Stimulated activated CD4-positive, alpha-beta T cell treated with anti-CD3 and anti-CD28 coated beads, Interleukin-1b, Interleukin-23, amount 100 ng/mL, for 48 hours (primary cell): ENCODE measurements around the gene PRKN.
"Not testable (repeated sequence)": the region's sequence is repeated elsewhere in the genome, so short reads cannot be mapped to it uniquely, and the experiment has no call there.

ENCODE experiments used
- DNase-seq: peaks from one replicate; pipeline ENCODE4 v3.0.0-alpha.2; 2020

PRKN gene

DNA sequence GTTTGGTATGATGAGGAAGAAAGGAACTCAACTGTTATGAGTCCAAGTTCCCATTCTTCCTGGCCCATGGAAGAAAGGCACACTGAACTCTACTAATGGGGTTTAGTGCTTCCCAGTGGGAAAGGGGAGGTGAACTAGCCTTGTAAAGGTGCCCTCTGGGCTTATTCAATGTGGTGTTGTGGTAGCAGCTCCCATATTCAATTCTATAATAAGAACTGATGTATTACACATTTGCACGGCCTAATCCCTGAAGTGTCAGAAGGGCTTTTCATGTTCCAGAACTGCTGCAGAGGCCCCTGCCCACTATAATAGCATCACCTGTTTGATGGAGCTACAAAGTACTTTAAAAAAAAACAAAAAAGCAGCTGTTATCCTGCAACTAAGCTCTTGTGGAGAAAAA lies 17.1 kb downstream of the PRKN start:
- no peak for DNase-seq

DNA sequence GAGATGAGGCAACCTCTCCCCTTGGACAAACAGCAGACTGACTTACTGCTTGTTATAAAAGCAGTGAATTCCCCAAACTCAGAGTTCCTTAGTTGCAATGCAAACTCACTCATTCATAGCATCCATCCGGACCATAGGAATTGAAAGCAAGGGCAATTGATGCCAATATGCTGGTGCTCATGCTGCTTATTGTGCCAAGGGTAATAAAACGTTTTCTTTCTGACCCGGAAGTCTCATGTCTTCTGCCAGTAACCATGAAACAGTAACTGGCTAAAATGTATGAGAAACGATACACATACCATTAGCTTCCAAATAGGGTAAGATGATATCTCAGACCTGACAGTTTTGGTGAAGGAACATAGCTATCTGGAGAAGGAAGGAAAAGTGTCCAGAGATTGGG lies 18.1 kb downstream of the PRKN start:
- no peak for DNase-seq

DNA sequence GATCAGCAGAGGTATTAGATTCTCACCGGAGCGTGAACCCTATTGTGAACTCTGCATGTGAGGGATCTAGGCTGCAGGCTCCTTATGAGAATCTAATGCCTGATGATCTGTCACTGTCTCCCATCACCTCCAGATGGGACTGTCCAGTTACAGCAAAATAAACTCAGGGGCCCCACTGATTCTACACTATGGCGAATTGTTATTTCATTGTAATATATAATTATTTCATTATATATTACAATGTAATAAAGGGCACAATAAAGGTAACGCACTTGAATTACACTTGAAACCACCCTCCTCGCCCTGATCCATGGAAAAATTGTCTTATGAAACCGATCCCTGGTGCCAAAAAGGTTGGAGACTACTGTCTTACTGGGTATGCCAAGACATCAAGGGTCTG lies 18.6 kb downstream of the PRKN start:
- DNase-seq = no peak

DNA sequence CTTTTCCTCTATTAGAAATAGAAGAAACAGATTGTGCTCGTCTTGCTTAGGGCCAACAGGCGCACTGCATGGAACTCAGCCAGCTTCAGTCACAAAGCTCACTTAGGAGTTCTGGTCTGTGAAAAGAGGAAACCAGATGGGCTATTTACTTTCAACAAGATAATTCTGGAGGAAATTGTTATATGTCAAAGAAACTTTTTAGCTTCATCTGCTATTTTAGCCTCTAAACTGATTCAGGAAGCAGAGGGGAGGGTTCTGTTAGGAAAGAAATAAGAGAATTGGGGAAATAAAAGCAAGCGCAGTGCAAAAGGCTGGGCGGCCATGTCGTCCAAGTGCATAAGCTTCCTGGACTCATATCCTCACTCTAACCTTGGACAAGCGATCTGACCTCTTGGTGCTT lies 21.3 kb downstream of the PRKN start:
- DNase-seq = no peak

DNA sequence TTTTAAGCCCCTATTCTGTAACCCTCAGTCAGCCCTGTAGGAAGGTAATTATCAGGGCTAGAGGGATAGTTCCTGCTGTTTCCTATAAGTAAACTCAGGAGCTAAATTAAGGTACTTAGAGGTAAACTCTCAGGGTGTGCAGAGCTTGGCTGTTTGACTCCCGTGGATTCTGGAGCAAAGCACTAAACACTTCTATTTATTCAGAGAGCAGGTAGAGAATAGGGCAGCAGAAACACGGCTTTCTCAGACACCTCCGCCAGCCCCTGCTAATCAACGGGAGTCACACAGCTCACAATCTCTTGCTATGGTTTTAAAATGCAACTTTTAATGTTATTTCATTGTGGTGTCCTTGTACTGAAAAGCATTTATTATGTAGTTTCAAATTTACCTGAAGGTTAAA lies 21.8 kb downstream of the PRKN start:
- no peak for DNase-seq

DNA sequence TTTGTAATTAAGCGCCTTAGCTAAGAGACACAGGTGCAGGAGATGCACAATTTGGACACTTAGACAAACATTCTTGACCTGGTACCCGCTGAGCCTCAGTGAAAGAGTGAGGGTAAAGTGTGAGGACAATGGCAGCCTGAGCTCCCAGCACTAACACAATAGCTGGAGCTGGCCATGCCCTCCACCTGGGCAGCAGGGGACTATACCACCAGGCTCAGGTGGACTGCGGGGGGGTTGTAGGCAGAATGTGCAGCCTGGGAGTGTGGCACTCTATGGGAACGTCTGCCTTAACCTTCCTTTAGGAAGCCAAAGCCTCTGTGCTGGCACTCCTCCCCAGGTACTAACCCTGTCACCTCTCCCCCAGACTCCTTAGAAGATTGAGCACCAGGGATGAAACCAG lies 23.6 kb downstream of the PRKN start:
- no peak for DNase-seq

DNA sequence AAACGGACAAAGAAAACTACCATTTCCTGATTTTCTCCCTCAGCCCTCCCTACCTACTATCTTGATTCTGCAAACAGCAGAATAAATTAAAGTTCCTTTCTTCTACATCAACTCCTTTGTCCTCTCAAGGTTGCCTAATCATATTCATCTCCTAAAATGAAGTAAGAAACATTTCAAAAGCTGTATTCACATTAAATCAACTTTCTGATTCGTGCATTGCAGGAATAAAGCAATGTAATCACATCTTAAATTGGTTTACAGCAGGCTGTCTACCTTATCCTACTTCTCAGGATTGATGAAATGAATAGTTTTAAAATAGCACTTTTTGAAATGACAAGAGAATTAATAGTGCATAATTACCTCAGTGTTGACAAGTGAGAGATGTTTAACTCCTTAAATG lies 25.1 kb downstream of the PRKN start:
- DNase-seq = no peak

DNA sequence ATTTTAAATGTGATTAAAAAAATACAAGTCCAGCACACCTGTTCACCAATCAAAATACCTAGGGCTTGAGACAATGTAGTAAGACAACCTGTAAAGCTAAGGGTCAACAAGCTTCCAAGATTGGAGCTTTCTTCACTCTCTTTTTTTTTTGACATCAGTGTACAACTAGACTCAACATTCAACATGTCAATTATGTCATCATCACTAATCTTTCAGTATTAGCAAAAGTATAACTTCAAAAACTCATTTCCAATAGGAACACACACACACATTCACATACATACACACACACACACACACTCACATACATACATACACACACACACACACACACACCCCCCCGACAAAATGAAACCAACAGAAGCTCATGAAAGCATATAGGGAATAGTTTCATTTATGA lies 26.0 kb downstream of the PRKN start:
- no peak for DNase-seq

DNA sequence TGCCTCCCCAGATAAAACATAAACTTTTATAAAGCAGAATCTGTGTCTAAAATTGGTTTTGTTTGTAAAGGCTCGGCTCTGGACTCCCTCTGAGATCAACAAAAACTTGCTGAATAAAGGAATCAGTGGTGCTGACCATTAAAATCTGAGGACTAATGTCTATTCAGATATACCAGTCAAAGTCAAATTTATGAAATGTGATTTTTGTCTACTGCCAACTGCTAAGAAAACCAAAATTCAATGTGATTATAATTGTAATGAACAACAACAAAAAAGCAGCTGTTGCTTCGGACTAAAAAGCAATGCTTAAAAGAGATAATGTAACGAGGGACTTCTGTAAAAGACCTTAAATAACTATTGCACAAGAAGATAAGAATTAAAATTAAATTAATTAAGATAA lies 26.6 kb downstream of the PRKN start:
- DNase-seq = no peak

DNA sequence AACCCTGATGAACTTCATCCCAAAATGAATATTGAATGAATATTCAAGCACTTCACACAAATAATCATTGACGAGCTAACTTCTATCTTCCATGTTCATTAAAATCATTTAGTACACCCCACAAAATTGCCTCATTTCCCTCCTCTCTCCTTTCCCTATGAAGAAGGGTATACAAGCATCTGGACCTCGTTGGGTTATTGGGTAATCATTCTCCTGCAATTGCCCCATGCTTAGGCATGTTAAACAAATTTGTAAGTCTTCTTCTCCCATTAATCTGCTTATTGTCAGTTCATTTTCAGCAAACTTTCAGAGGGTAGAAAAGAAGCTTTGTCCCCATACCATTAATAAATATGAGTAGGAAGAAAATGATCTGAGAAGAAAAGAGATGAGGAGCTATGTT lies 27.6 kb downstream of the PRKN start:
- DNase-seq = no peak

DNA sequence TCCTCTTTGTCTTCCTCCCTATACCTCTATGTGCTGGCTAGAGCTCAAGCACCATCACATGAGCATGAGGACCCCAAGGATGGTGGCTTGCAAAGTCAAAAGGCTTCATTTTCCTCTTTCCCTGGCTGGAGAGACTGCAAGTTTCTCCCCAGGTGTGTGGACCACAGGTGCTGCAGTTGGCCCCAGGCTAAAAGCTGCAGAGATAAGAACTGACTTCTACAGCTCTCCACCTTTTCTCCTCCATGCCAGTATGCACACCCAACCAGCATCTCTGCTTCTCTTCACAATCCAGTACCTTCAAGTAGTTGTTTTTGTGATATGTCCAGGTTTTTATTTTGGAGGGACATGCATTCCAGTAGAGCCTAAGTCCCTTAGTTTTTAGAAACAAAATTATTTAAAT lies 29.1 kb downstream of the PRKN start:
- no peak for DNase-seq

DNA sequence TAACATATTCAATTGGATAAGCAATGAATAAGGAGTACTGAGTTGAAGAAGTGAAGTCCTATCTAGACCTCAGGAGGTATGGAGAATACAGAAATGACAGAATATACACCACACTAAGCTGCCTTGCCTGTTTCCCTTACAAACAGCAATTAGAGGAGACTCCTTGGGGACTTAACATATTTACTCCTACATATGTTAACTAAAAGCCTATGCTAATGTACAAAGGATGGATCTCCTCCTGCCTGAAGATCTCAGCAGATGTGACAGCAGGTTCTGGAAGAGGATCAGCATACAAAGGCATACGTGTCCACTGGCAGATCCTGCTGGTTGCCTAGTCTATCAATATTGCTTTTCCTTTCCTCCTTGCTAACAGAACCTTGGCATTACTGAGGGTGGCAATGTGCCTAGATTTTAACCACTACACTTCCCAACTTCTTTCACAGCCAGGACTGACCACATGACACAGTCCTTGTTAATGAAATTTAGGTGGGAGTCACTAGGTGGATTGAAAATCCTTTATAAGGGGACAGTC lies 29.6 kb downstream of the PRKN start:
- no peak for DNase-seq

DNA sequence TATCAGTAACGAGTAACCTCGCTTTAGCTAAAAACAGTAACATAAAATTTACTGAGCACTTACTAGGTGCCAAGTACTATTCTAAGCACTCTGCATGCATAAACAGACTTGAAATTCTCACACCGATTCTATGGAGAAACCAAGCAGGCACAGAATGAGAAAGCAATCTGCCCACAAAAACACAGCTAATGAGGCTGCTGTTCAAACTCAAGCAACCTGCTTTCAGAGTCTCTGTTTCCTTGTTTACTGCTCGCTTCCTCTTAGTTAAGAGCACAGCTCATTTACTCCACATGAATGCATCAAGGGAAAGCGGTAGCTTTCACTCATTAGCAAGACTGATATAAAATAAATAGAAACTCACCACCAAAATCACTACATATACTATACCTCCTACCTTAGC lies 37.4 kb downstream of the PRKN start:
- DNase-seq = no peak

DNA sequence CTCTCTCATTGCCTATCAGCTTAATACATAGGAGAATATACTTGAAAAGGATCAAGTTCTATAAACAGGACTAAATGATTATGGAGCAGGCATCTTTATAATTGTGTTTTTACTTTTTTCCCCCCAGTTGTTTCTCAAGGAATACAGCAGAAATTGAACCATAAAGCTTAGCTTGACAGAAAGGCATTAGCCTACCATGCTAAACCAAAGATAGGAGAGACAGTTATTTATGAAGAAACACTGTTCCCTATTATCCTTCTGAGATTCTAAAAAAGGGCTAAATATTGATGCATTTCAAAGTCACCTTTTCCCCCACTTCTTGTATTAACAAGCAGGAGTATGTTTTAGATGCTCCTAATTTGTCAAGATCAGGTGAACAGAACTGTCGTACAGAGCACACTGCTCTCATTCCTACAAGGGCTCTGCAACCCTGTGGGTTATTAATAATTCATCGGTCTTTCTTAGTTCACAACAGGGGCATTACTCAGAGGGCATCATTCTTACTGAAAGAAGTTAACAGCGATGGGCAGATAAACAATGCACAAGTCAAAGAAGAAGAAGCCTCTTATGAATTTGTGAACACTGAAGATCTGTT lies 38.7 kb downstream of the PRKN start:
- no peak for DNase-seq

DNA sequence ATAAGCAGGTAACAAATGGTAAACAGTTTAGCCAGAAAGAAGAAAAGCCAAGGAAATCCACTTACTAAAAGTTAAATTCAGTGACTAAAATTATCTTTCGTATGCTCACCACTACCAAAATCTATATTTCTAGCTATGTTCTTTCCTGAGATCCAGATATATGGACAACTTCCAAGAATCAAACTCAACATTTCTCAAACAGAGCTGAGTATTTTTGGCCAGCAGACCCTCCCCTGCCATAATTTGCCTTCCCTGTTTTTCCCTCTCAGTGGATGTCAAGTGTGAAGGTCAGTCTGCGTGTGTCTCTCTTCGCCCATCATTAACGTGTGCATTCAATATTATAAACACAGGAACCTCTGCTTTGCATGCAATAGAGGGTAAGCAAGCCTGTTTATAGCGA lies 42.0 kb downstream of the PRKN start:
- no peak for DNase-seq

DNA sequence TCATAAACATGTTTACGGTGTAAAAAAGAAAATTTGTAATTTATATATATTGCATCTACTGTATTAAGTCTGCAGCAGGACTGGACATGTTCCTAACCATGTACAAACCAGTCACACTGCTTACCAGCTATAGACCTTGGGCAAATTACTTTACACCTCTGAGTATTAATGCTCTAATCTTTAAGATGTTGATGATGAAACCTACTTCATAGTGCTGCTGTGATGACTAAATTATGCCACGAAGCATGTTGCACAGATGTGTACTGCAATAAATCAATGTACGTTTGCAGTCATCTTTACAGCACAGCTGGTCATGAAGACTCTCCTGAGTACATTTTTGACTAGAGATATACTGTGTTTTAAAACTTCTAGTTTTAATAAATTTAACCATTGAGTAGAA lies 42.6 kb downstream of the PRKN start:
- DNase-seq = no peak

DNA sequence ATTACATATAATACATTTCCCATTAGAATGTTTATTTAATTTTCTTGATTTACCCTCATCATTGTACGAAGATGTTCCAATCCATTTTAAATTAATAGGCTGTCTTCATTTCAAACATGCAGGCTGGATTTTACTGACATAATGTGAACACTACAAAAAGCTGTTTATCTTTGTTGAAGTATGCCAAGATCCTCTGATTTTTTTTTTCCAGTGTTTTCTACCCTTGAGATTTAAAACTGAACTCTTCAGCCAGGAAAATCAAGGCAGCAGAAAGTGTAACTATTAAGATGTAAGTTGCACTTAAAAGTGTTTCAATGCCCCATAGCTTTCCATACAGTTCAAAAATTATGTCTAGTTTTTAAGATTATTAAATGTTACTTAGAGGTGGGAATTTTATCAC lies 43.5 kb downstream of the PRKN start:
- no peak for DNase-seq

DNA sequence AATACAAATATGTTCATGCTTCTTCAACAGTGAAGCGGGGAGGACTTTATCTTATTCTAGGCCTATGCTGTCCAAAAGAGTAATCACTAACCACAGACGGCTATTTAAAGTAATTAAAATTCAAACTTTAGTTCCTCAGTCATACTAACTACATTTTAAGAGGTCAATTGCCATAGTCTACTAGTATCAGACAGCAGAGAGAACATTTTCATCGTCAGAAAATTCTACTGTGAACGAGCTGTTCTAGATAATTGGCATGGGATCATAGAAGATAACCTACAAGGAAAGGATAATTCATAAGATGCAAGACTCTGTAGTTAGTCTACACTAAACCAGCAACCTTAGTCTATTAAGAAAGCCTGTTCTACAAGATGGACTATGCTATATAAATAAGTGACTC lies 44.4 kb downstream of the PRKN start:
- no peak for DNase-seq

DNA sequence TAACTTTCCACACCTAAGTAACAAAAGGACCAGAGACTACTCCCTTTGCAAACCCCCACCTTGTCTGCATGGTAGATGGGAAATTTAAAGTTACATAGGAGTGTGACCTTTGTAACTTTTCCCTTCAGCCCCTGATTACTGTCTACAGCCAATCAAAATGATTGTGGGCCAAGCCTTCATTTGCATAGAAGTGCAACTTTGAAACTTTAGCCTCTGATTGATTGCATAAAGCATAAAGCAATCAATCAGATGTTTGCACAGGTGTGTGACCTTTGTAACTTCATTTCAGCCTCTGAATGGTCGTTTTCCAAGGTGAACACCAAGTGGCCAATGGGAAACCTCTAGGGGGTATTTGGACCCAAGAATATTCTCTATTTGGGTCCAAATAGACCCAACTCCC lies 46.1 kb downstream of the PRKN start:
- no peak for DNase-seq

DNA sequence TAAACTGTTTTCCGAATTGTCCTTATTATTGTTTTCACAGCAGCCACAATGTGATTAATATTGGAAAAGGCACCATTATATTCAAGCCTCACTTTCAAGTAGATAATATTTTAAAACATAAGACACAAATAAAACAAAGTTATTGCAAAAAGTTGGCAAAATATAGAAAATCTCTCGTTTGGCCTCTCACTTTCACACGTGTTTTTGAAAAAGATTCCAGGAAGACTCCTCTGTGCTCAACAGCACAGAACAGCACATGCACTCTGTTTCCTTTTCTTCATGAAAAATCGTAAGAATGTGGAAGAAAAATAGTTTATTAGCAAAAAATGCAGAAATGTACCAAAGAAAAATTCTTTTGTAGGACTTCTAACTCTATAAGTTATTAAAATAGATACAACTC lies 46.7 kb downstream of the PRKN start:
- DNase-seq = no peak

DNA sequence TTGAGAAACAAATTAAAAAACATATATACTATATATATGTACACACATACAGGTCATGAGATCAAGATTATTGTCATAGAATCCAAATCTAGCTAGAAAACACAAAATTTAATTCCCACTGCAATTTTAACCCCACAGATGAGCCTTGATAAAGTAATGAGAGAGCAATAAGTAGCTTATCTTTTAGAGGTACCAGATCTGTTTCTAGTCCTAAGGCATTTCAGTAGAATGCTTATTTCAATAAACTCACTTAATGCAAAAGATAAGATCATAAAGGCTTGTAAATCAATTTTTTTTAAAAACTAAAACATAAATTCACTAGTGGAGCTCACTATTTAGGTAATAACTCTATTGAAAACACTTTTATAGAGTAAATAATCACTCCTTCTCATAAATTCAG lies 47.2 kb downstream of the PRKN start:
- no peak for DNase-seq

DNA sequence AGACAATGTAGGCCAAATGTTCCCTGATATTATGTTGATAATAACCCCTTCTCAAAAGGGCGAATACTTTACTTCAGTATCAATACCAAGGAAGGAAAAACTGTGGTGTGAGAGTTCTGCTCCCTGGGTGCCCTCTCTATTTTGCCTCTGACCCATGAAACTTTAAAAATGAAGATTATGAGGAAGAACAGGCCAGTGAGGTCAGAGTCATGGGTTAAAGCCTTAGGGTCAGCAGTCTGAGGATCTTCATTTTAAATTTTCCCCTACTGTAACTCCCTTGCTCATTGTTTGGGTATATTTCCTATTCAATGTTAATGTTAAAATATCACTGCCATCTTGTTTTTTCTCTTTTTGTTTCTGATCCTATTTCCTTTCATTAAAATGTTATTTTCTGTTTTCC lies 47.9 kb downstream of the PRKN start:
- DNase-seq = no peak

DNA sequence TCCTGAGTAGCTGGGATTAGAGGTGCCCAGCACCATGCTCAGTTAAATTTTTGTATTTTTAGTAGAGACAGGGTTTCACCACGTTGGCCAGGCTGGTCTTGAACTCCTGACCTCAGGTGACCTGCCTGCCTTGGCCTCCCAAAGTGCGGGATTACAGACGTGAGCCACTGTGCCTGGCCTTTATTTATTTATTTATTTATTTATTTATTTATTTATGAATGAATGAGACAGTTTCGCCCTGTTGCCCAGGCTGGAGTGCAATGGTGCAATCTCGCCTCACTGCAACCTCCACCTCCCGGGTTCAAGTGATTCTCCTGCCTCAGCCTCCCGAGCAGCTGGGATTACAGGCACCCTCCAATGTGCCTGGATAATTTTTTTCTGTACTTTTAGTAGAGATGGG lies 48.7 kb downstream of the PRKN start:
- DNase-seq = not testable (repeated sequence)

DNA sequence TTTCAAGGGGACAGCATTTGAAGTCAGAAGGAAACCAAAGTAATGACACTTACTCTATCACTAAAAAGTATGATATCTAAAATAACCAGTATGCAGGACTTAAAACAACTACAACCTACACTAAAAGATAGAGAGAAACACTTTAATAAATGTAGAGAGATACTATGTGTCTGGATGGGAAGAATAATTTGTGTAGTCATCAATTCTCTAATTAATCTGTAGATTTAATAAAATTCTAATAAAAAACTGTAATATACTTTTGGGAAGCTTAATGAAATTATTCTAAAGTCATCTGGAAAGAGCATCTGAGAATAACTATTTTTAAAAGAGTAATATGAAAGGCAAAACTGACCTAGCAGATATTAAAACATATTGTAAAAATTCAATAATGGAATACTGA lies 52.1 kb downstream of the PRKN start:
- no peak for DNase-seq

DNA sequence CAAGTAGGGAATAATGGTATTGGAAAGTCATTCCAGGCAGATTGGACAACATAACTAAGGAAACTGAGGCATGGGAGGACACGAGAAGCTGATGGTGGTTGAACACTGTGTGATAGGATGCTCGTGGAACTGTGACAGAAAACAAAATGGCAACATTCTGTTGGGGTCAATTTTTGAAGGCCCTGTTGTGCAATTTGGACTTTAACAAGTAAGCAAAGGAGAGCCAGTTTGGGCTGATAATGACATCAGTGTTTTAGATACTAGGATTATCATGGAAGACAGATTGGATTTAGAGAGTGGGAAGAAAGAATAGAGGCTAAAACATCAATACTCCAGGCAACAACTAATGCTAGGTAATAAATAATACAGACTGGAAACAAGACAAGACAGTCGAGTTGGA lies 53.1 kb downstream of the PRKN start:
- DNase-seq = no peak
